Fibroblast of mammary gland (primary cell): Measurements from ENCODE around the gene SELENBP1.

ENCODE experiments used
- DNase-seq: peaks from one replicate; pipeline ENCODE4 v3.0.0-alpha.2; 2010; ENCODE audit warnings: low read depth
- H3K4me3 ChIP-seq: 2 replicates; pipeline ENCODE4 v1.5.1; 2011; ENCODE audit warnings: low read depth, mild to moderate bottlenecking, low read length, moderate library complexity; ENCODE audit not compliant: control insufficient read depth
- TF ChIP-seq, protein P1 (sequence below): conservative IDR thresholded peaks from 2 replicates; pipeline ENCODE4 v1.5.1; 2011; ENCODE audit warnings: low read depth, low read length, inconsistent platforms; ENCODE audit not compliant: control insufficient read depth, insufficient read depth

SELENBP1 gene

DNA sequence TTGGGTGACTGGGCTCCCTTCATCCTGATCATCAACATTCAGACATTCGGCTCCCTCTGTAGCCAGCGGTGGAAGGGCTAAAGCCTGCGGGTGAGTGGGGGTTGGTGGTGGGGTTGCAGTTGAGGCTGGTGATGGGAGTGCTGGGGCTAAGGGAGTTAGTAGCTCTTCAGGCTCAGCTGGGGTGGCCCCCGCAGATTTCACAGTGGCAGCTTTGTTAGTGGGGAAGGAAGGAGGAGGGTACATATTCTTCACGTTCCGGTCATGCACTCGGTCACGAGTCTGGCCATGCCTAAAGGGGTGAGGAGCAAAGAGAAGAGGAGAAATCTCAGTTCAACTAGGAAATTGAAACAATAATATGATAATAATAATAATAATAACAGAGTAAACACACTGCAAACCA, 33.7 kb upstream of the SELENBP1 start:
- DNase-seq = no peak
- TF ChIP-seq, protein P1, sequence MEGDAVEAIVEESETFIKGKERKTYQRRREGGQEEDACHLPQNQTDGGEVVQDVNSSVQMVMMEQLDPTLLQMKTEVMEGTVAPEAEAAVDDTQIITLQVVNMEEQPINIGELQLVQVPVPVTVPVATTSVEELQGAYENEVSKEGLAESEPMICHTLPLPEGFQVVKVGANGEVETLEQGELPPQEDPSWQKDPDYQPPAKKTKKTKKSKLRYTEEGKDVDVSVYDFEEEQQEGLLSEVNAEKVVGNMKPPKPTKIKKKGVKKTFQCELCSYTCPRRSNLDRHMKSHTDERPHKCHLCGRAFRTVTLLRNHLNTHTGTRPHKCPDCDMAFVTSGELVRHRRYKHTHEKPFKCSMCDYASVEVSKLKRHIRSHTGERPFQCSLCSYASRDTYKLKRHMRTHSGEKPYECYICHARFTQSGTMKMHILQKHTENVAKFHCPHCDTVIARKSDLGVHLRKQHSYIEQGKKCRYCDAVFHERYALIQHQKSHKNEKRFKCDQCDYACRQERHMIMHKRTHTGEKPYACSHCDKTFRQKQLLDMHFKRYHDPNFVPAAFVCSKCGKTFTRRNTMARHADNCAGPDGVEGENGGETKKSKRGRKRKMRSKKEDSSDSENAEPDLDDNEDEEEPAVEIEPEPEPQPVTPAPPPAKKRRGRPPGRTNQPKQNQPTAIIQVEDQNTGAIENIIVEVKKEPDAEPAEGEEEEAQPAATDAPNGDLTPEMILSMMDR = no peak
- H3K4me3 ChIP-seq = no peak overlapping the region

DNA sequence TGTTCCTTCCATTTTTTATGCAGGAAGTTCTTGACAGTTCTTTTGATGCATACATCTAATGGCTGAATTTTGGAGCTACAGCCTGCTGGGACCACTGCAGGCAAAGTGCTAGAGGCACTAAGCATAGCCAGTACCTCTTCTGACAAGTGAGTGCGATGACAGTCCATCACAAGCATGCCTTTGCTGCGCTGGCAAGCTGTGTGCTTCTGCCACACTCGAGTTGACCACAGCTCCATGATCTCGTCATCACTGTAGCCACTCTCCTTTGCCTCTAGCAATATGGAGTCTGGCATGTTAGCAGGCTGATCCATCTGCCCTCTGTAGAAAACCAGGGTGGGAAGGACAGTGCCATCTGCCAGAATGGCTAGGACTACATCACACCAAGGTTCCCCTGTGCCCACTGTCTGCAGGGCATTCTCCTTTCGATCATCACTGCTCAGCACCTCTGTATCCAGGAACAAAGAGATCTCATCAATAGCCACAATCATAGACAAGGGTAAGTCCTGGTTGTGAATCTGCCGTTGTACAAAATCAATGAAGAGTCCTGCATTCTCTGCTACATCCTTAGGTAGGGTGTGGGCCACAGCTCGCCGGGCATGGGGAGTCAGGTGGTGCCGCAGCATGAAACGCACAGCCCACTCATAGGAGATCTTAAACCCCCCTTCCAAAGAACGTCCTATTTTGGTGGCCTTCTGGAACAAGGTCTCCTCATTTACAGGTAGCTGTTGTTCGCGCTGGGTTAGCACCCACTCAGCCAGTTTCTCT, 32.9 kb upstream of the SELENBP1 start:
- H3K4me3 ChIP-seq = no peak overlapping the region
- TF ChIP-seq, protein P1 = no peak
- no peak for DNase-seq

DNA sequence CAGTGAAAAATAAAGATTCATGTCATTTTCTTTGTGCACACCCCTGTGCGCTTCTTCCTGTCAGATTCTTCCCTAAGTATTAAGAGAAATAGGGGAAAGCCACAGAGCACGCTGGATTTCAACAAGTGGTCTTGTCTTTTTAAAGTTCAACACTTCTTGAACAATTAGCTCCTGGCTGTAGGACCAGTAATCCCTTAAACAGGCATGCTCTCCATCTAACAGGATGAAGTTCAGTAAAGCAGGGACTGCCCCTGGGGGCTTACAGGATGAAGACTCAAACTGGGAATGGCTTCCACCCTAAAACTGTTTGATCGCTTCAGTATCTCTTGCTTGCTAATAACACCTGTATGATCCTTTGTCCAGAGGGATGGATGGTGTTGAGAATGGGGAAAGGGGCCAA, 31.1 kb upstream of the SELENBP1 start:
- no peak overlapping the region for H3K4me3 ChIP-seq
- TF ChIP-seq, protein P1 = no peak

DNA sequence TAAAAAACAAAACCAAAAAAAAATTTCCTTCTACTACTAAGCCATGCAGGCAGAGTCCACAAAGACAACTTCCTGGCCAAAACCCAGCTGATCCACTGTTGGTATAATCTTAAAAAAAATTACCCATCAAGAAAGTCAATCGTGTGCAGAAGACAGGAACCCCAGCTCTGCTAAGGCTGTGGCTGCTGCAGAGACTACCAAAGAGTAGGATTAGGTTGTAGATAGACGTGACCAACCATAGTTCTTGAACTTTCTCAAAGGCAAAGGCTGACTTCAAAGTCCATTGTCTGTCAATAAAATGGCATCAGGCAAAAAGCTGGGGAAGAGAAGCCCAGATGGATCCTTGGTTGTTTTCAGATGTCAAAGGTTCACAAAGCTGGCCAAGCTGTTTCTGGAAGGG, 30.3 kb upstream of the SELENBP1 start:
- TF ChIP-seq, protein P1 = no peak
- no peak for DNase-seq
- no peak overlapping the region for H3K4me3 ChIP-seq

More for the DNA sequence above, 31.1 kb upstream of the SELENBP1 start:
- no peak for DNase-seq

DNA sequence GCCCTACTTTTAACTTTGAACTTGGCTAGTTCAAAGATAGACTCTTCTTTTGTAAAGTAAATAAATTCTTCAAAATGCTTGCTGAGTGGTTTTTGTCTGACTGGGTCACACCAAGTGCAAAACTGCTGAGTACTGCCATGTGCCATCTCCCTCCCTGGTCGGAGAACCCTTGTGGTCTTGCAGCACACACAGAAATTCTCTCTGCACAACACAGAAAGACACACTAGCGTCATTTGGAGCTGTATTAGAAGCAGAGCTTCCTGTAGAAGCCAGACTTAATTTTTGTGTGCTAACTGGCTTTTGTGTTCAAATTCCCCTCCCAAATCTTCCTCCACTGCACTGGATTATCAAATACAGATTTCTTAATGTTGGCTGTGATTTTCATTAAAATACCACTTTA, 29.4 kb upstream of the SELENBP1 start:
- DNase-seq = no peak
- no peak overlapping the region for H3K4me3 ChIP-seq
- TF ChIP-seq, protein P1 = no peak

DNA sequence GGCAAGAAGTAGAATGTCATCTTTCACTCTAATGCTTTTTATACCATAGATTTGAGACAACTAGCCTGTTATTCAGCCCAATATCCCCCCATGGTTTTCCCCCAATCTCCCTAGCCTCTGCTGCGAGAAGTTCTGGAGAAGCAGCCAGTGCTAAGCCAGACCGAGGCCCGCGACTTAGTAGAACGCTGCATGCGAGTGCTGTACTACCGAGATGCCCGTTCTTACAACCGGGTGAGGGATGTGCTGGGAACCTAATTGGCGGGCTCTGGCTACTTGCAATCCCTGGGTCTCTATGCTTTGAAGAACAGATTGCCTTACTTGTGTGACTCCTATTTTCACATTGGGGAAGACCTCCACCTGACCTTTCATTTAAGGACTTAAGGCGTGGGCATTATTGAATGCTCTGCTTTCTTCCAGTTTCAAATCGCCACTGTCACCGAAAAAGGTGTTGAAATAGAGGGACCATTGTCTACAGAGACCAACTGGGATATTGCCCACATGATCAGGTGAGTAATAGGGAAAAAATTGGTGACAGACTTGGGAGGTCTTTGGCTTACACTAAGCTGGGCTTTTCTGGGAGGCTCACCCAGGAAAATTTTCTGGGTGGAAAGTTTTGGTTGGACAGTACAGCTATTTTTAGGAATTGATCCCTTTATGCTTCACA, 28.8 kb upstream of the SELENBP1 start:
- peak; percentile 10 for DNase-seq
- TF ChIP-seq, protein P1 = no peak
- no peak overlapping the region for H3K4me3 ChIP-seq
